ENCODE results near the gene MAP3K12.
"Not testable (repeated sequence)": the region's sequence is repeated elsewhere in the genome, so short reads cannot be mapped to it uniquely, and the experiment has no call there.

The MAP3K12 gene

GRCh38 chr12:53499266-53500141, at the start of gene MAP3K12:
Gene MAP3K12 (minus strand): TSS chr12:53499458. CDS start chr12:53487391, 12,067 bp downstream.
- H3K4me3 ChIP-seq (ENCODE audit: low read depth, low read length) = peak within 1 kb of the TSS; percentile 66
- TF ChIP-seq CTCF (conservative IDR thresholded peaks at IDR 0.05; ENCODE audit: low read depth, low read length) = peak; percentile 25
- DNase-seq (ENCODE audit: low read depth) = peak; percentile 76

- not testable (repeated sequence) for DNase-seq (ENCODE audit: low read depth); H3K4me3 ChIP-seq (ENCODE audit: low read depth, low read length)
Measured at GRCh38 chr12:53548354-53548753, 49.1 kb upstream of the MAP3K12 start.

GRCh38 chr12:53543539-53543938, 44.3 kb upstream of the MAP3K12 start:
- TF ChIP-seq CTCF (conservative IDR thresholded peaks at IDR 0.05; ENCODE audit: low read depth, low read length) = peak; percentile 100
- peak; percentile 90 for DNase-seq (ENCODE audit: low read depth)
- no peak overlapping the region for H3K4me3 ChIP-seq (ENCODE audit: low read depth, low read length)

GRCh38 chr12:53539526-53539925, 40.3 kb upstream of the MAP3K12 start:
- no peak for TF ChIP-seq CTCF (conservative IDR thresholded peaks at IDR 0.05; ENCODE audit: low read depth, low read length)
- no peak for DNase-seq (ENCODE audit: low read depth)

GRCh38 chr12:53538209-53538689, 39.0 kb upstream of the MAP3K12 start:
- no peak for TF ChIP-seq CTCF (conservative IDR thresholded peaks at IDR 0.05; ENCODE audit: low read depth, low read length)
- no peak overlapping the region for H3K4me3 ChIP-seq (ENCODE audit: low read depth, low read length)
- peak; percentile 80 for DNase-seq (ENCODE audit: low read depth)

More at GRCh38 chr12:53539526-53539925, 40.3 kb upstream of the MAP3K12 start:
- H3K4me3 ChIP-seq (ENCODE audit: low read depth, low read length) = no peak overlapping the region

- no peak overlapping the region for H3K4me3 ChIP-seq (ENCODE audit: low read depth, low read length)
- DNase-seq (ENCODE audit: low read depth) = no peak
Measured at GRCh38 chr12:53536962-53537361, 37.7 kb upstream of the MAP3K12 start.

GRCh38 chr12:53533471-53533870, 34.2 kb upstream of the MAP3K12 start:
- no peak for DNase-seq (ENCODE audit: low read depth)
- no peak overlapping the region for H3K4me3 ChIP-seq (ENCODE audit: low read depth, low read length)
- no peak for TF ChIP-seq CTCF (conservative IDR thresholded peaks at IDR 0.05; ENCODE audit: low read depth, low read length)

More at GRCh38 chr12:53536962-53537361, 37.7 kb upstream of the MAP3K12 start:
- no peak for TF ChIP-seq CTCF (conservative IDR thresholded peaks at IDR 0.05; ENCODE audit: low read depth, low read length)
